AG04449 (cell line): ENCODE results near the gene UBQLN4.
"Not testable (repeated sequence)": the region's sequence is repeated elsewhere in the genome, so short reads cannot be mapped to it uniquely, and the experiment has no call there.

ENCODE experiments used
- CTCF ChIA-PET: fragments of 350-600 bp; formaldehyde crosslinking; extraction: SDS; loops from one replicate; lab custom pipeline; 2021; ENCODE audit warnings: antibody characterized with exemption; lab: Yijun Ruan, JAX
- POLR2A ChIA-PET: fragments of 400-600, 350-600 bp; formaldehyde crosslinking; extraction: SDS; loops from one replicate; lab custom pipeline; 2020; ENCODE audit warnings: antibody characterized with exemption, inconsistent platforms; lab: Yijun Ruan, JAX
- DNase-seq: peaks from one replicate; pipeline ENCODE4 v3.0.0-alpha.2; 2010; ENCODE audit warnings: low read depth, low spot score
- H3K4me3 ChIP-seq: 2 replicates; pipeline ENCODE4 v1.5.1; 2011; ENCODE audit warnings: low read depth, mild to moderate bottlenecking, control low read depth, low read length
- CTCF ChIP-seq: IDR thresholded peaks from one replicate; pipeline ENCODE4 v1.5.1; 2011; ENCODE audit warnings: mild to moderate bottlenecking, moderate library complexity, low read length, control low read depth, inconsistent platforms; ENCODE audit not compliant: insufficient read depth; ENCODE audit errors: missing control alignments

UBQLN4 gene

GRCh38 chr1:156074661-156075060 is 21.1 kb upstream of the UBQLN4 start:
- ChIA-PET POLR2A (no interaction called here), CTCF (interaction anchor here (0.8 to 4.3 kb wide), 6 partner anchors 8 to 136 kb away, joined by 4 to 24 read pairs (median 8); partner anchors contain the start of gene LAMTOR2)
- TF ChIP-seq CTCF = no peak
- no peak overlapping the region for H3K4me3 ChIP-seq
- DNase-seq = no peak

GRCh38 chr1:156073740-156074139 is 20.1 kb upstream of the UBQLN4 start:
- ChIA-PET CTCF (interaction anchor here (0.7 to 4.3 kb wide), 6 partner anchors 9 to 84 kb away, joined by 3 to 20 read pairs (median 4); no protein-coding TSS in a partner anchor), POLR2A (no interaction called here)
- DNase-seq = no peak

DNA sequence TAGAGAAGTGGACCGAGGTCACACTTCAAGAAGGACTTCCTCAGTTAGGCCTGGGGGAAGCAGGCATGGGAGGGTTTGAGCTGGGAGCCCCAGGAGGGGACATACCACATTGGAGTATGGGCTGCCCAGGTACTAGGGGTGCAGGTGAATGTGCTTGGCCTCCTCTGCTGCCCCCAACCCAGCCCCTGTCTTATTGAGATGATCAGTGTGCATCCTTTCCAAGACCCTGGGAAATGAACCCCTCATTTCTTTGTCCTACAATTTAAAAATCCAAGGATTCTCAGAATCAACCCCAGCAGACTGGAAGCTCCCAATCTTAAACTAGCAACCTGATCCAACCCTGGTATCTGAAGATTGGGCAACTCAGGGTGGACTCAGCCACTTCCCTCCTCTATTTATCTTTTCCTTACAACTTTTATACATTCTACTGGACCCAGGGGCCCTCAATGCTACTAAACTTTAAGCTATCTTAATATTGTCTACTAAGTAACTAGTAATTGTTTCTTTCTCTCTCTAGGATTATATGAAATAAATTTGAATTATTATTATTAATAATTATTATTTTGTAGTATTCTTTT is 19.6 kb upstream of the UBQLN4 start:
- H3K4me3 ChIP-seq = no peak overlapping the region
- POLR2A ChIA-PET = interaction anchor here (0.6 kb wide), 1 partner anchor 221 kb away, joined by 3 read pairs; no protein-coding TSS in a partner anchor
- CTCF ChIA-PET = interaction anchor here (0.7 to 4.3 kb wide), 7 partner anchors 8 to 83 kb away, joined by 3 to 20 read pairs (median 3); no protein-coding TSS in a partner anchor
- DNase-seq = no peak
- TF ChIP-seq CTCF = no peak

More at GRCh38 chr1:156073740-156074139, 20.1 kb upstream of the UBQLN4 start:
- H3K4me3 ChIP-seq = no peak overlapping the region
- no peak for TF ChIP-seq CTCF

GRCh38 chr1:156072251-156072650 is 18.7 kb upstream of the UBQLN4 start:
- H3K4me3 ChIP-seq = no peak overlapping the region
- ChIA-PET POLR2A (no interaction called here), CTCF (interaction anchor here (1.9 to 4.3 kb wide), 2 partner anchors 9 to 24 kb away, joined by 8 to 20 read pairs; no protein-coding TSS in a partner anchor)
- no peak for TF ChIP-seq CTCF
- DNase-seq = no peak

DNA sequence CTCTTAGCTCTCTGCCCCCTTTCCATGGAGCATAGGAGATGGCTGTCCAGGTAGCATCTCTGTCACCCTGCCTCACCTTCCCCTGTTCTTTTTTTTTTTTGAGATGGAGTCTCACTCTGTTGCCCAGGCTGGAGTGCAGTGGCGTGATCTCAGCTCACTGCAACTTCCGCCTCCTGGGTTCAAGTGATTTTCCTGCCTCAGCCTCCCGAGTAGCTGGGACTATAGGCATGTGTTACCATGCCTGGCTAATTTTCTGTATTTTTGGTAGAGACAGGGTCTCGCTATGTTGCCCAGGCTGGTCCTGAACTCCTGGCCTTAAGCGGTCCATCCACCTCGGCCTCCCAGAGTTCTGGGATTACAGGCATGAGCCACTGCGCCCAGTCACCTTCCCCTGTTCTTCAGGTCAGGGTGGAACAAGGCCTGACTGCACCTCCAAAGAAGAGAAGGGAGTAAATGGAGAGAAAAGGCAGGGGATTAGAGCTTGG is 17.8 kb upstream of the UBQLN4 start:
- CTCF ChIA-PET, H3K4me3 ChIP-seq, DNase-seq, POLR2A ChIA-PET: not testable (repeated sequence)

DNA sequence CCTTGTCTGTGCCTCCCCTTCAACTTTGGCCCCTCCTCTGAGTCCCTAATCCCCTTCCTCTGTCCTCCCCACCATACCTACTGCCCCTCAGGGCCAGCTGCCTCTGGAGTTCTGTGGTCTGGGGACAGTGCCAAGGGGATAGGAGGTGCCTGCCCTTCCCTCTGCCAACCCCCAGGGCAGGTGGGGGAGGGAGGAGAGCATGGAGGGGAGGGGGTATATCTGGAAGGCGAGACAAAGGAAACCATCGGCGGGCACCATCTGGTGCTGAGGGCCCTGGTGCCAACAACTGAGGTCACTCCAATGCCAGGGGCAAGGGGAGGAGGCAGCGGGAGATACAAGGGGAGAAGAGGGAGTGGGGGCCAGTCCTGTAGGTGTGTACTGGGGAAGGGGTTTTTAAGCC is 16.9 kb upstream of the UBQLN4 start:
- CTCF ChIA-PET = no interaction called here
- TF ChIP-seq CTCF = no peak
- no peak overlapping the region for H3K4me3 ChIP-seq
- POLR2A ChIA-PET = no interaction called here
- no peak for DNase-seq
